H1 (cell line): ENCODE data around the gene GTF2F1. TPM values are rescaled to one million over a fixed set of nuclear protein-coding genes. Genes with fewer than 3 reads are reported as not detected.

Source experiments
- CTCF ChIA-PET: fragments of 300-600 bp; sonication (Branson Sonifier 250); formaldehyde crosslinking; loops from one replicate; lab custom pipeline; 2021; ENCODE audit not compliant: partially characterized antibody; lab: Charles Lee
- POLR2A ChIA-PET: fragments of 300-600 bp; sonication (Branson Sonifier 250); formaldehyde crosslinking; loops from one replicate; lab custom pipeline; 2021; ENCODE audit warnings: inconsistent platforms; ENCODE audit not compliant: partially characterized antibody; lab: Charles Lee
- DNase-seq, 2 experiments: peaks; one replicate each; pipeline versions ENCODE4 v3.0.0 to v3.0.0-alpha.2; 2010 to 2022; ENCODE audit warnings: low spot score in 2 of 2, low read depth in 1 of 2, mixed read lengths in 1 of 2
- FAIRE-seq: peaks from 2 replicates; lab custom pipeline; 2011; peaks lifted over from hg19 to GRCh38; lab: Jason Lieb, UNC
- H2AFZ ChIP-seq: 2 replicates; pipeline ENCODE4 v1.8.1; 2012; ENCODE audit warnings: low read length, inconsistent platforms
- H2AK5ac ChIP-seq: 2 replicates; pipeline ENCODE4 v1.6.1; 2013; ENCODE audit warnings: low read depth, low read length
- H2BK120ac ChIP-seq: replicated peaks from 2 replicates; pipeline ENCODE3; 2013; ENCODE audit warnings: low read depth, low read length, inconsistent platforms
- H2BK12ac ChIP-seq: 2 replicates; pipeline ENCODE4 v1.6.1; 2013; ENCODE audit warnings: low read depth, low read length
- H2BK15ac ChIP-seq: 2 replicates; pipeline ENCODE4 v1.6.1; 2013; ENCODE audit warnings: low read length
- H2BK20ac ChIP-seq: 2 replicates; pipeline ENCODE4 v1.6.1; 2013; ENCODE audit warnings: low read length
- H2BK5ac ChIP-seq: 2 replicates; pipeline ENCODE4 v1.6.1; 2013; ENCODE audit warnings: low read depth, low read length
- H3K14ac ChIP-seq: 2 replicates; pipeline ENCODE4 v1.6.1; 2013; ENCODE audit warnings: inconsistent platforms; ENCODE audit not compliant: insufficient read length
- H3K18ac ChIP-seq: 2 replicates; pipeline ENCODE4 v1.6.1; 2013; ENCODE audit warnings: low read length; ENCODE audit errors: extremely low read depth
- H3K23ac ChIP-seq: 2 replicates; pipeline ENCODE4 v1.6.1; 2013; ENCODE audit warnings: inconsistent platforms; ENCODE audit not compliant: insufficient read length
- H3K23me2 ChIP-seq: 2 replicates; pipeline ENCODE4 v1.6.1; 2013; ENCODE audit warnings: low read depth, low read length
- H3K27ac ChIP-seq: 2 replicates; pipeline ENCODE4 v1.6.1; 2011; ENCODE audit warnings: low read depth, low read length, inconsistent platforms
- H3K27me3 ChIP-seq, 4 experiments: replicated peaks in 1 of 4; 1 replicate in 1 of 4; 2 replicates in 3 of 4; pipeline versions ENCODE4 v1.6.1 to v1.8.1; 2011 to 2013; ENCODE audit warnings: low read length in 3 of 4, mild to moderate bottlenecking in 3 of 4, inconsistent platforms in 2 of 4, mixed read lengths in 2 of 4, moderate library complexity in 1 of 4; ENCODE audit not compliant: control insufficient read depth in 3 of 4, insufficient read depth in 3 of 4; ENCODE audit errors: extremely low read depth in 1 of 4
- H3K36me3 ChIP-seq, 4 experiments: 2 replicates each; pipeline versions ENCODE4 v1.6.1 to v1.8.1; 2011 to 2013; ENCODE audit warnings: mild to moderate bottlenecking in 4 of 4, low read length in 3 of 4, moderate library complexity in 2 of 4, control low read depth in 1 of 4, inconsistent platforms in 1 of 4; ENCODE audit not compliant: insufficient read depth in 4 of 4, control insufficient read depth in 2 of 4
- H3K4ac ChIP-seq: replicated peaks from 2 replicates; pipeline ENCODE3; 2013; ENCODE audit warnings: low read length, low read depth, mixed read lengths, inconsistent platforms; ENCODE audit not compliant: insufficient read length
- H3K4me1 ChIP-seq, 4 experiments: replicated peaks in 1 of 4; 1 replicate in 1 of 4; 2 replicates in 3 of 4; pipeline versions ENCODE4 v1.6.1 to v1.8.1; 2011 to 2013; ENCODE audit warnings: low read length in 3 of 4, inconsistent platforms in 2 of 4, mixed read lengths in 1 of 4; ENCODE audit not compliant: insufficient read depth in 4 of 4, control insufficient read depth in 3 of 4
- H3K4me2 ChIP-seq, 2 experiments: 2 replicates each; pipeline versions ENCODE4 v1.6.1 to v1.8.1; 2011 to 2013; ENCODE audit warnings: low read depth in 2 of 2, low read length in 2 of 2, control low read depth in 1 of 2, inconsistent platforms in 1 of 2, mild to moderate bottlenecking in 1 of 2; ENCODE audit not compliant: insufficient read depth in 1 of 2
- H3K4me3 ChIP-seq, 4 experiments: fragments of 200-600, 300-600 bp in 1 of 4; sonication (generic), shearing (Covaris generic), sonication (Bioruptor Twin) in 1 of 4; 2 replicates each; pipeline versions ENCODE4 v1.5.1 to v1.8.1; 2011 to 2016; ENCODE audit warnings: low read length in 4 of 4, low read depth in 3 of 4, control low read depth in 2 of 4, inconsistent platforms in 2 of 4, mild to moderate bottlenecking in 2 of 4, mixed read lengths in 1 of 4, moderate library complexity in 1 of 4; ENCODE audit not compliant: insufficient read depth in 2 of 4; ENCODE audit errors: extremely low read depth in 1 of 4
- H3K56ac ChIP-seq: replicated peaks from 2 replicates; pipeline ENCODE3; 2013; ENCODE audit warnings: low read depth, mild to moderate bottlenecking, mixed read lengths, low read length, inconsistent platforms; ENCODE audit not compliant: insufficient read length
- H3K79me1 ChIP-seq: 2 replicates; pipeline ENCODE4 v1.6.1; 2013; ENCODE audit warnings: low read depth, low read length, control low read depth
- H3K79me2 ChIP-seq, 2 experiments: 2 replicates each; pipeline versions ENCODE4 v1.6.1 to v1.8.1; 2012 to 2013; ENCODE audit warnings: low read length in 2 of 2, mild to moderate bottlenecking in 2 of 2, inconsistent platforms in 1 of 2; ENCODE audit not compliant: insufficient read depth in 2 of 2, control insufficient read depth in 1 of 2
- H3K9ac ChIP-seq, 4 experiments: replicated peaks in 1 of 4; 1 replicate in 1 of 4; 2 replicates in 3 of 4; pipeline versions ENCODE4 v1.6.1 to v1.8.1; 2011 to 2013; ENCODE audit warnings: low read depth in 3 of 4, low read length in 3 of 4, control low read depth in 2 of 4, mild to moderate bottlenecking in 2 of 4, moderate library complexity in 2 of 4, inconsistent platforms in 1 of 4; ENCODE audit errors: extremely low read depth in 1 of 4
- H3K9me3 ChIP-seq, 2 experiments: 2 replicates each; pipeline versions ENCODE4 v1.6.1 to v1.8.1; 2012 to 2013; ENCODE audit warnings: mild to moderate bottlenecking in 2 of 2, moderate library complexity in 2 of 2, control low read depth in 1 of 2, inconsistent platforms in 1 of 2, low read depth in 1 of 2, low read length in 1 of 2, mixed read lengths in 1 of 2; ENCODE audit not compliant: insufficient read depth in 2 of 2
- H4K20me1 ChIP-seq, 2 experiments: replicated peaks in 1 of 2; 2 replicates each; pipeline versions ENCODE3 to v1.8.1; 2011 to 2013; ENCODE audit warnings: inconsistent platforms in 2 of 2, low read length in 2 of 2, mild to moderate bottlenecking in 1 of 2; ENCODE audit not compliant: insufficient read depth in 2 of 2, control insufficient read depth in 1 of 2
- H4K5ac ChIP-seq: 2 replicates; pipeline ENCODE4 v1.6.1; 2013; ENCODE audit warnings: low read length, low read depth, mixed read lengths, inconsistent platforms; ENCODE audit not compliant: insufficient read length
- H4K8ac ChIP-seq: 2 replicates; pipeline ENCODE4 v1.8.0; 2013; ENCODE audit warnings: mild to moderate bottlenecking, moderate library complexity, low read length, inconsistent platforms; ENCODE audit not compliant: insufficient read depth; ENCODE audit errors: extremely low read depth
- H4K91ac ChIP-seq: replicated peaks from 2 replicates; pipeline ENCODE3; 2013; ENCODE audit warnings: low read length, mixed read lengths, inconsistent platforms; ENCODE audit not compliant: insufficient read length
- BACH1 ChIP-seq: IDR thresholded peaks from 2 replicates; pipeline ENCODE4 v1.6.1; 2012; ENCODE audit warnings: low read length, improper control_type of control experiment
- CBX5 ChIP-seq: fragments of 300-800, 300-1000 bp; sonication (generic); IDR thresholded peaks from 2 replicates; pipeline ENCODE4 v1.7.1; 2016; ENCODE audit warnings: antibody characterized with exemption, low read length, low read depth
- FOSL1 ChIP-seq: IDR thresholded peaks from 2 replicates; pipeline ENCODE4 v1.6.1; 2011; ENCODE audit warnings: mild to moderate bottlenecking, low read depth, low read length, moderate library complexity; ENCODE audit not compliant: insufficient read depth
- POLR2AphosphoS5 ChIP-seq: IDR thresholded peaks from 2 replicates; pipeline ENCODE4 v1.6.1; 2011; ENCODE audit warnings: low read depth, low read length
- RAD21 ChIP-seq, 2 experiments: IDR thresholded peaks in 1 of 2; conservative IDR thresholded peaks in 1 of 2; 2 replicates each; pipeline ENCODE4 v1.6.1; 2011; ENCODE audit warnings: low read depth in 2 of 2, low read length in 2 of 2, improper control_type of control experiment in 1 of 2, inconsistent platforms in 1 of 2, mild to moderate bottlenecking in 1 of 2, moderate library complexity in 1 of 2
- RNF2 ChIP-seq: fragments of 200-900, 300-1000 bp; sonication (generic); IDR thresholded peaks from 2 replicates; pipeline ENCODE4 v1.7.1; 2016; ENCODE audit warnings: borderline replicate concordance, low read depth, mild to moderate bottlenecking, antibody characterized with exemption, low read length; ENCODE audit not compliant: poor library complexity, severe bottlenecking; ENCODE audit errors: missing control alignments
- SP4 ChIP-seq: IDR thresholded peaks from 2 replicates; pipeline ENCODE4 v1.6.1; 2012; ENCODE audit warnings: low read length, inconsistent platforms
- WGBS, 2 experiments: shearing (Covaris generic) in 1 of 2; methylation state at CpG; one replicate each; pipeline versions ENCODE4 v1.1.6 to v1.1.7; 2013 to 2015; ENCODE audit warnings: low lambda C conversion rate in 2 of 2, mixed read lengths in 2 of 2, inconsistent platforms in 1 of 2, low coverage in 1 of 2, missing lambda C conversion rate in 1 of 2; ENCODE audit not compliant: insufficient replicate concordance in 2 of 2, insufficient coverage in 1 of 2, insufficient read length in 1 of 2; ENCODE audit errors: extremely low coverage in 1 of 2, missing lambda C conversion rate in 1 of 2; 5-methylcytosine and 5-hydroxymethylcytosine counted together
- polyA plus RNA-seq, 7 experiments: library from polyadenylated mRNA; depleted of rRNA in 3 of 7; stranded (reverse) in 5 of 7; unstranded in 2 of 7; fragments of >200 nt in 5 of 7; fragments of 200-250 nt in 2 of 7; gene quantifications; 1 replicate in 5 of 7; 2 replicates in 1 of 7; 4 replicates in 1 of 7; pipeline versions ENCODE4 v1.2.1 to v1.2.3, GENCODE V29; 2011 to 2013; ENCODE audit warnings: missing spikeins in 2 of 7, mixed read lengths in 2 of 7
- total RNA-seq: library from RNA; stranded (reverse); fragmentation: NEBNext Ultra II Directional; extraction: Animal tissue kit (Norgen Biotek cat#: 25700); gene quantifications from 2 replicates; pipeline ENCODE4 v1.2.1, GENCODE V29; 2021

The GTF2F1 gene
- total and polyA plus RNA-seq, 2 of the 8 experiments (the other 6 are each of a cell fraction or from before 2014, with no cell fraction given), result 29.3 to 56.3 TPM

DNA sequence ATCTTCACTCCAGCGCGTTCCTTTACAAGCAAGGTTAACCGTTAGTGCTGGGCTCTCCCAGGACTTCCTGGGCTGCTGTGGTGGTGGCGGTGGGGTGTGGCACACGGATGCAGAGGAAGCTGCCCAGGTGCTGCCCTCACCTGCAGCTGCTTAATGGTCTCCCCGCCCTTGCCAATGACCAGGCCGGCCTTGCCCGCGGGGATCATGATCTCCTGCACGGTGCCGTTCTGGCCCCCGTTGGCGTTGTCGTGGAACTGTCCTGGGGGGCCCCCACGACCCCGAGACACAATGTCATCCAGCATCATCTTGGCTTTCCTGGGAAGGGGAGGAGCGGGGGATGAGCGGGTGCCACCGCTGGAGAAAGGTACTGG is 25.6 kb upstream of the GTF2F1 start:
- ChIA-PET CTCF (interaction anchor here (0.6 to 0.8 kb wide), 2 partner anchors 196 to 229 kb away, joined by 3 read pairs; no protein-coding TSS in a partner anchor), POLR2A (interaction anchor here (0.8 to 1.5 kb wide), 4 partner anchors 15 to 55 kb away, joined by 3 to 6 read pairs (median 4); partner anchors contain the start of gene ALKBH7)
- Histone ChIP-seq H3K4me3 (no peak overlapping the region), H2BK5ac (no peak overlapping the region; the same call in 1 of the 2 replicates), H3K9ac (no peak overlapping the region), H2BK12ac (no peak overlapping the region), H2BK15ac (no peak overlapping the region), H3K36me3 (peaks cover 51 to 85% (median 78%) of the 10 kb centered on the region in 4 experiments), H2BK120ac (no peak overlapping the region), H3K18ac (no peak overlapping the region), H3K56ac (no peak overlapping the region), H3K14ac (no peak overlapping the region), H3K79me2 (peaks cover 28 to 62% of the 10 kb centered on the region in 2 experiments), H3K23me2 (peaks cover 4% of the 10 kb centered on the region; the same call in 1 of the 2 replicates), H3K4me2 (no peak overlapping the region), H4K8ac (no peak overlapping the region), H4K20me1 (peaks cover 50 to 73% of the 10 kb centered on the region in 2 experiments), H3K9me3 (no peaks in the 10 kb centered on the region), H4K91ac (no peak overlapping the region), H3K27ac (no peak overlapping the region), H3K4me1 (peaks cover 0 to 4% (median 2%) of the 10 kb centered on the region in 4 experiments; a peak in 3 of 7 replicates), H2BK20ac (no peak overlapping the region), H3K23ac (no peak overlapping the region), H4K5ac (no peak overlapping the region), H2AFZ (no peak overlapping the region), H3K4ac (no peak overlapping the region), H3K27me3 (no peaks in the 10 kb centered on the region), H3K79me1 (peaks cover 20% of the 10 kb centered on the region), H2AK5ac (no peak overlapping the region)
- FAIRE-seq, result no peak
- WGBS, 2 experiments, result 97% methylated on average over 19 of the region's 19 CpGs; no CpG with 5 or more reads in 1 of the 2 experiments
- DNase-seq, result no peak
- TF ChIP-seq POLR2AphosphoS5 (no peak), RAD21 (IDR thresholded peaks at IDR 0.05 in 1 of 2, conservative IDR thresholded peaks at IDR 0.05 in 1 of 2; ENCODE audit: low read depth in 2 of 2, low read length in 2 of 2) (no peak), RNF2 (no peak), CBX5 (no peak), SP4 (no peak), BACH1 (no peak), FOSL1 (no peak)
